Right atrium auricular region (tissue), 2 donors: Measurements from ENCODE around the gene SCAI. TPM values are rescaled to one million over a fixed set of nuclear protein-coding genes. Genes with fewer than 3 reads are reported as not detected.
A peak's percentile ranks its signal among the peaks of the same experiment; 100 is the strongest.

Experiments
- DNase-seq: peaks from one replicate; pipeline ENCODE4 v3.0.0-alpha.2; 2019; ENCODE audit warnings: low spot score
- H3K27ac ChIP-seq, 2 donors: fragments of 200-600 bp; sonication (generic); 1 replicate in 1 of 2; 2 replicates in 1 of 2; pipeline ENCODE4 v1.5.1; 2016 to 2019
- H3K27me3 ChIP-seq, 2 donors: fragments of 200-600 bp; sonication (generic); one replicate each; pipeline versions ENCODE4 v1.5.1 to v1.6.0; 2017 to 2019
- H3K36me3 ChIP-seq: fragments of 200-600 bp; sonication (generic); one replicate; pipeline ENCODE4 v1.5.1; 2016
- H3K4me1 ChIP-seq, 2 donors: fragments of 200-600 bp; sonication (generic); one replicate each; pipeline versions ENCODE4 v1.5.1 to v1.6.0; 2017 to 2019
- H3K4me3 ChIP-seq, 2 donors: fragments of 200-600 bp; sonication (generic); 1 replicate in 1 of 2; 2 replicates in 1 of 2; pipeline ENCODE4 v1.5.1; 2017 to 2019; ENCODE audit warnings: mild to moderate bottlenecking in 1 of 2, moderate library complexity in 1 of 2
- H3K9me3 ChIP-seq, 2 donors: fragments of 200-600 bp; sonication (generic); one replicate each; pipeline ENCODE4 v1.5.1; 2019
- CTCF ChIP-seq, 2 donors: fragments of 200-600 bp; sonication (generic); IDR thresholded peaks; one replicate each; pipeline ENCODE4 v1.5.1; 2019; ENCODE audit warnings: antibody characterized with exemption in 2 of 2
- total RNA-seq, 2 donors: library from RNA; depleted of rRNA; stranded (reverse); fragments of >200 nt; gene quantifications; one replicate each; pipeline ENCODE4 v1.1.0, GENCODE V29; 2016

Gene SCAI
- total RNA-seq, 2 donors from 2014 or later = 4.0 to 5.3 TPM

GRCh38 chr9:124897570-124898460 lies 245.5 kb downstream of the SCAI start:
- no peak for DNase-seq
- Histone ChIP-seq H3K27ac (no peak overlapping the region), H3K9me3 (no peaks in the 10 kb centered on the region), H3K27me3 (no peaks in the 10 kb centered on the region), H3K4me1 (no peaks in the 10 kb centered on the region), H3K36me3 (peaks cover 45% of the 10 kb centered on the region), H3K4me3 (no peak overlapping the region)
- no peak for TF ChIP-seq CTCF (IDR thresholded peaks at IDR 0.05)

GRCh38 chr9:124894741-124895170 lies 248.6 kb downstream of the SCAI start:
- Histone ChIP-seq H3K4me3 (no peak overlapping the region), H3K36me3 (peaks cover 54% of the 10 kb centered on the region), H3K9me3 (no peaks in the 10 kb centered on the region), H3K4me1 (no peaks in the 10 kb centered on the region), H3K27me3 (no peaks in the 10 kb centered on the region), H3K27ac (no peak overlapping the region)
- peak in 1 of 2 donors; percentile 46 for TF ChIP-seq CTCF (IDR thresholded peaks at IDR 0.05)
- no peak for DNase-seq

GRCh38 chr9:124894035-124894740 lies 249.1 kb downstream of the SCAI start:
- Histone ChIP-seq H3K27ac (no peak overlapping the region), H3K4me1 (no peaks in the 10 kb centered on the region), H3K4me3 (no peak overlapping the region), H3K36me3 (peaks cover 54% of the 10 kb centered on the region), H3K9me3 (no peaks in the 10 kb centered on the region), H3K27me3 (no peaks in the 10 kb centered on the region)
- TF ChIP-seq CTCF (IDR thresholded peaks at IDR 0.05) = no peak
- DNase-seq = no peak

Other genes starting within 250 kb of the SCAI start
- 10 to 100 TPM; 12.8 to 17.2 TPM for gene GOLGA1, start 202.4 kb downstream of the SCAI start, total RNA-seq
- 10 to 100 TPM; 28.5 to 32.9 TPM for gene PPP6C, start 46.3 kb upstream of the SCAI start, total RNA-seq
- 10 to 100 TPM in 1 of 2 donors, 1 to 10 TPM in 1; 7.5 to 12.1 TPM for gene RABEPK, start 57.0 kb upstream of the SCAI start, total RNA-seq
- 100 to 1,000 TPM; 128 to 162 TPM for gene HSPA5, start 97.8 kb upstream of the SCAI start, total RNA-seq
- 10 to 100 TPM; 26.0 to 30.5 TPM for gene GAPVD1, start 118.3 kb upstream of the SCAI start, total RNA-seq